Activated naive CD4-positive, alpha-beta T cell treated with anti-CD3 and anti-CD28 coated beads for 36 hours (primary cell): Measurements from ENCODE around the gene CCDC9B. TPM values are rescaled to one million over a fixed set of nuclear protein-coding genes. Genes with fewer than 3 reads are reported as not detected.

Source experiments
- CTCF ChIA-PET: fragments of 350-600 bp; sonication (Branson Sonifier 250); formaldehyde crosslinking; loops from one replicate; lab custom pipeline; 2021; ENCODE audit warnings: antibody characterized with exemption; lab: Charles Lee
- DNase-seq: peaks from one replicate; pipeline ENCODE4 v3.0.0-alpha.2; 2020
- H3K27ac Mint-ChIP-seq: one replicate; pipeline ENCODE4 v1.8.0; 2021; ENCODE audit warnings: mild to moderate bottlenecking, mixed read lengths
- H3K27me3 Mint-ChIP-seq: one replicate; pipeline ENCODE4 v1.8.0; 2021; ENCODE audit warnings: low read depth, mixed read lengths
- H3K36me3 Mint-ChIP-seq: one replicate; pipeline ENCODE4 v1.8.0; 2021; ENCODE audit warnings: low read depth, mixed read lengths
- H3K4me1 Mint-ChIP-seq: one replicate; pipeline ENCODE4 v1.8.0; 2021; ENCODE audit warnings: low read depth, mixed read lengths
- H3K4me3 Mint-ChIP-seq: one replicate; pipeline ENCODE4 v1.8.0; 2021; ENCODE audit warnings: mild to moderate bottlenecking, moderate library complexity, mixed read lengths
- H3K9me3 Mint-ChIP-seq: one replicate; pipeline ENCODE4 v1.8.0; 2021; ENCODE audit warnings: mixed read lengths
- intact Hi-C: fragments of 100-400 bp; cut with micrococcal nuclease; formaldehyde crosslinking; loops from one replicate; pipeline ENCODE4 v1.15.1; 2023
- total RNA-seq, 2 experiments: library from RNA; stranded (reverse); gene quantifications; one replicate each; pipeline ENCODE4 v1.2.3, GENCODE V29; 2021

Gene CCDC9B
- total RNA-seq, 2 experiments from 2014 or later = 1.9 to 2.2 TPM

DNA sequence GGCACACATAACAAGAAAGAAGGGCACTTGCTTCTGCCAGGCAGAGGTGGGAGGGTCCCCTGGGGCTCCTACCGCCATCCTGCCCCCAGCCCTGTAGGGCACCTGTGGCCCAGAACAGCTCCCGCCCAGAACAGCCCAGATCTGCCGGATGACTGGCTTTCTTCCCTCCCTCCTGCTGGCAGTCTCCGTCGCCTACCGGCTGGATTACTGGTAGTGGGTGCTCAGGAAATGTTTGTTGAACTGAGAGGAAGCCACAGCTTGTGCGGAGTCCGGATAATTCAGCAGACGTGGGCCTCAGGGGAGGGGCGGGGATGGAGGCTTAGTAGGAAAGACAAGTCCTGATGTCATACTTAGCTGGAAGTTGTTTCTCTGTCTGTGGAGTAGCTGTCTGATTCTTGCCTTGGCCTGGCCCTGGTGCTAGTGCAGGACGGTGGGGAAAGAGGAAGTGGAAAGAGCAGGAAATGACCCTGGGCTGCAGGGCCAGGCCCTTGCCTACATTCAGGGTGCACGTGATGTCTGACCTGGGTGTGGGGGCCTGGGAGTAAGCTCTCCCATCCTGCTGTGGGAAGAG lies 6.7 kb downstream of the CCDC9B start:
- Mint-ChIP-seq H3K4me3 (peak overlapping the region; percentile 29), H3K9me3 (no peaks in the 10 kb centered on the region), H3K27ac (no peak overlapping the region), H3K27me3 (no peaks in the 10 kb centered on the region), H3K4me1 (peaks cover 17% of the 10 kb centered on the region), H3K36me3 (no peaks in the 10 kb centered on the region)
- intact Hi-C loops = no loop called here
- CTCF ChIA-PET = interaction anchor here (0.6 to 19.2 kb wide), 5 partner anchors 7 to 92 kb away, joined by 3 to 448 read pairs (median 130); partner anchors contain the start of genes INAFM2 and PLCB2
- DNase-seq = peak; percentile 70

DNA sequence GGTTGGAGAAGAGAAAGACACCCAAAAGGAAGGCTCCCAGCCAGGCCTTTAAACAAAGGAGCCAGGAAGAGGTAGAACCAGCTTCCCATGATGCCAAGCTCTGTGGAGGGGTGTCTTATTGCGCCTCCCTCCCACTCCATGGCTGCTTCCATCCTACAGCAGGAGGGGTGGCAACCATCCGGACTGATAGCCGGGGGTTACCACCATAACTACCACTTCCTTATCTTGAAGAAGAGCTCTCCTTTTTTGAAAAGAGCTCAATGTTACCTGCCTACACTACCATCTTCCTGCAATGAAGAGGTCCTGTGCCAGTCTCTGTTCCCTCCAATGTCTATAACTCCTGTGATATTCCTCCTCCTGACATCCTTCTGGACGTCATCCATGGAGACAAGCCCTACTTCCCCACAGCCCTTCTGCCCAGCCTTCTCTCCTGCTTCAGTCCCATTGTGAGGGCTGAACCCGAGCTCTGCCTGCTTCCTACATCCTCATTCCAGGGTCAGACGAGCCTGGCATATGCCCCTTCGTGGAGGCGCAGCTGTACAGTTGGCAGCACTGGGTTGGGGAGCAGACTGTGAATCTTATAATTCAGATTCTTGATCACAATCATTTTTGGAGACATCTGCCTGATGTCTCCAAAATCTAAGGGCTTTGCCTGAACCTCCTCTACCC lies 8.5 kb downstream of the CCDC9B start:
- Mint-ChIP-seq H3K4me1 (peaks cover 15% of the 10 kb centered on the region), H3K36me3 (no peaks in the 10 kb centered on the region), H3K9me3 (no peaks in the 10 kb centered on the region), H3K27me3 (no peaks in the 10 kb centered on the region), H3K4me3 (no peak overlapping the region), H3K27ac (no peak overlapping the region)
- CTCF ChIA-PET = interaction anchor here (1.2 to 19.2 kb wide), 4 partner anchors 12 to 53 kb away, joined by 4 to 448 read pairs (median 10); partner anchors contain the start of genes ANKRD63, INAFM2 and PLCB2
- intact Hi-C loops = no loop called here
- no peak for DNase-seq

DNA sequence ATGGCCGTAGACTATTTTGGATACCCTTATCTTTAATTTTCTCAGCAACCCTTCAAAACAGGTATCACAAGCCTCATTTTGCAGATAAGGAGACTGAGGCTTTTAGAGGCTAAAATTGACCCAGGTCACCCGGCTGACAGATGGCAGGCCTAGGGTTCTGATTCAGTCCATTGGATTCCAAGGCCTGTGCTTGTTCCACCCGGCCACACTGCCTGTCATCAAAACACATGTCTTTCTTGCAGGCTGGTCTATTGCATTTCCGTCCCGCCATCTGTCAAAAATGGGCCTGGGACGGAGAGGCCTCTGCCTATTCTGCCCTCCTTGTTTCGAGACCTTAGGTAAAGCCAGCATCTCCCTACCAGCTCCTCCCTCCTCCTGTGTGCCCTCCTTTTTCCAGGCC lies 9.1 kb downstream of the CCDC9B start:
- Mint-ChIP-seq H3K27ac (no peak overlapping the region), H3K27me3 (no peaks in the 10 kb centered on the region), H3K4me3 (no peak overlapping the region), H3K9me3 (no peaks in the 10 kb centered on the region), H3K36me3 (no peaks in the 10 kb centered on the region), H3K4me1 (peaks cover 12% of the 10 kb centered on the region)
- CTCF ChIA-PET = interaction anchor here (1.2 to 19.2 kb wide), 4 partner anchors 12 to 52 kb away, joined by 4 to 448 read pairs (median 10); partner anchors contain the start of genes ANKRD63, INAFM2 and PLCB2
- no peak for DNase-seq
- intact Hi-C loops = no loop called here

DNA sequence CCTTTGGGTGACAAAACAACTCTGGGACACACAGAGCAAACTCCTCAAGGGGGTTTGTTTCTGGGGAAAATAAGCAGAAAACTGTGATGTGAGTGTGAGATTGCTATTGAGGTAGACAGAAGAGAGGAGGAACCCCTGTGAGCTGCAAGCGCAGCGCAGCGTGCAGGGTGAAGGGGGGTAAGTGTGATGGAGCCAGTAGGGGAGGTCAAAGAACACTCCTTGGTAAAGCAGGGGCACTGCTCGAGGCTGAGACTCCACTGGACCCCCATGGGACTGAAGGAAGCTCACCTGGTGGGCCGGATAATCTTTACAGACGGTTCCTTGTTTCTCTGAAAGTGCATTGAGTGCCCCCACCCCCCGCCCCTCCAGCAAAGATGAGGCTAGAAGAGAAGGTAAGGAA lies 9.7 kb downstream of the CCDC9B start:
- Mint-ChIP-seq H3K4me1 (peaks cover 14% of the 10 kb centered on the region), H3K27ac (no peak overlapping the region), H3K4me3 (no peak overlapping the region), H3K27me3 (no peaks in the 10 kb centered on the region), H3K36me3 (no peaks in the 10 kb centered on the region), H3K9me3 (no peaks in the 10 kb centered on the region)
- no peak for DNase-seq
- CTCF ChIA-PET = interaction anchor here (1.3 to 19.2 kb wide), 3 partner anchors 13 to 52 kb away, joined by 5 to 448 read pairs (median 16); partner anchors contain the start of genes INAFM2 and PLCB2
- intact Hi-C loops = no loop called here

DNA sequence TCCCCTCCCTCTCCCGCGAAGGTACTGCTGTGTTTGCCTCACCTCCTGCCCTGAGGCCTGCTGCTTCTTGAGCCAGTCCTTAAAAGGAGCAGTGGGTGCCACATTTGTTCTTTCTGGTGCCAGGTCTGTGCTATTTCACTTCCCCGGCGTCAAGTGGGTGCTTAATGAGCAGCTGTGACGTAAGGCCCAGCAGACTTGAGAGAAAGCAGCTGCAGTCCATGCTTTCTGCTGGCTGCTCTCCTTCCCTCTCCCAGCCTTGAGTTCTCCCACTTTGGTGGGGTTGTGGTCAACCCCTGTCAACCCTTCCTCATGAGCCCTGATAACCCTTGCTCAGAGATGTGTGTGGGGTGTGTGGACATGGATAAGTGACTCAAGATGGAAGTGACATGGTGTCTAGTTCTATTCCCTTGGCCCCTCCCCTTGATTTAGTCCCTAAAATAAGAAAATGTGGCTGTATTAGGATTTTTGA lies 10.3 kb downstream of the CCDC9B start:
- CTCF ChIA-PET = interaction anchor here (2.6 to 19.2 kb wide), 2 partner anchors 13 to 15 kb away, joined by 16 to 448 read pairs; partner anchors contain the start of genes INAFM2 and PLCB2
- H3K36me3 Mint-ChIP-seq = no peaks in the 10 kb centered on the region
- H3K9me3 Mint-ChIP-seq = no peaks in the 10 kb centered on the region
- DNase-seq = no peak
- H3K4me3 Mint-ChIP-seq = no peak overlapping the region
- H3K4me1 Mint-ChIP-seq = peaks cover 19% of the 10 kb centered on the region
- no peaks in the 10 kb centered on the region for H3K27me3 Mint-ChIP-seq
- no peak overlapping the region for H3K27ac Mint-ChIP-seq
- intact Hi-C loops = no loop called here

DNA sequence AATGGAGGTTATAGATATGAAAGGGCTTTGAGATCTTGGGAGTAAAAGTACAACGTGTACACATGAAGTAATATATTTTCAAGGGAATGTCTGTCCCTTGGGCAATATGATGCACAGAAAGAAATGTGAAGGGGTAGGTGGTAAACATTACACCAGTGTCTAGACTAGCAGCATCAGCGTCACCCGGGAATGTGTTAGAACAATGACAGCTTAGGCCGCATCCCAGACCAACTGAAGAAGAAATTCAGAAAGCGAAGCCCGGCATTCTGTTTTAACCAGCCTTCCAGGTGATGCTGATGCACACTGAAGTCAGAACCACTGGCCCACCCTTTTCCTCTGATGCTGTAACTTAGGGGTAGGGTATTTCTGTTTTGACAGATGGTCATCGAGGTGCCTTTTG lies 10.9 kb downstream of the CCDC9B start:
- no peak overlapping the region for H3K4me3 Mint-ChIP-seq

DNA sequence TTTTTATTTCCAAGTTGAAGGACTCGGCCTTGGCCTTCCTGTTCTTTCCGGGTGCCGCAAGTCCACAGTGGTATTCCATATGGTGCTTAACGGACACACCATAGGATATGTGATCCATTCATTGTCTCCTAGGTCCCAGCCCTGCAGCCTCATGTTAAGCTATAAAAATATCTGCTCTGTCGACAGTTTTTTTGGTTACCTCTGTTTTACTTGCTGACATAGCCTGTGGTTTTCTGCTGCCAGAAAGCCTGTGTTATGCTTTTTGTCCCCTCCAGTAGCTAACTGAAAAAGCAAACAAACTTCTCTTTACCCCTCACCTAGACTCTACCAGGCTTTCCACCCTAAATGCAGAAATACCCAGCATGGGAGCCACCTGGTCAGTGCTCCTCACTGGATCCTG lies 12.0 kb downstream of the CCDC9B start:
- no peak overlapping the region for H3K27ac Mint-ChIP-seq
- peaks cover 18% of the 10 kb centered on the region for H3K4me1 Mint-ChIP-seq
- CTCF ChIA-PET = interaction anchor here (0.7 to 19.2 kb wide), 8 partner anchors 9 to 68 kb away, joined by 3 to 448 read pairs (median 10); partner anchors contain the start of genes CCDC9B, INAFM2 and PLCB2
- no peaks in the 10 kb centered on the region for H3K27me3 Mint-ChIP-seq
- H3K4me3 Mint-ChIP-seq = no peak overlapping the region
- intact Hi-C loops = no loop called here
- H3K36me3 Mint-ChIP-seq = peaks cover 3% of the 10 kb centered on the region
- no peaks in the 10 kb centered on the region for H3K9me3 Mint-ChIP-seq
- no peak for DNase-seq

More for the DNA sequence above, 10.9 kb downstream of the CCDC9B start:
- Mint-ChIP-seq H3K27ac (no peak overlapping the region), H3K9me3 (no peaks in the 10 kb centered on the region), H3K36me3 (peaks cover 3% of the 10 kb centered on the region), H3K4me1 (peaks cover 25% of the 10 kb centered on the region), H3K27me3 (no peaks in the 10 kb centered on the region)
- CTCF ChIA-PET = interaction anchor here (2.6 to 19.2 kb wide), 3 partner anchors 8 to 15 kb away, joined by 17 to 448 read pairs (median 130); partner anchors contain the start of genes CCDC9B, INAFM2 and PLCB2
- intact Hi-C loops = no loop called here
- no peak for DNase-seq

DNA sequence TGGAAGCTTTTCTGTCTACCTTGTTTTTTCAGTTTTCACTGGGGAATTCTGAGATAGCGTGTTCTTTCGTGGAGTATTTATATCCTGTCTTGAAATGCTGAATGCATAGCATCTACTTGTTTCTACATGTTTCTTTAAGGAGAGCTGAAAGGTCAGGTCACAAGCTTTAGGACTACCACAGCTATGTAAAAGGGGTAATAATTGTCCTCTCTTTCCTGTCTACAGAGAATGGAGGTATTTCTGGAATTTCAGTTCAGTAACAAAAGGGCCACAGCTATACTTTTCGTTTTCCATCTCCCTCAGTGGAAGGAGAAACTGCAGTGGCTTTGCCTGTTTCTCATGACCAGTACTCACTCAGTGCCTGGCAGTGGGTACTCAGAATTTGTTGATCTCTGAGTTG lies 12.6 kb downstream of the CCDC9B start:
- no peaks in the 10 kb centered on the region for H3K9me3 Mint-ChIP-seq
- H3K27ac Mint-ChIP-seq = no peak overlapping the region
- H3K36me3 Mint-ChIP-seq = peaks cover 3% of the 10 kb centered on the region
- DNase-seq = no peak
- CTCF ChIA-PET = interaction anchor here (1.0 to 19.2 kb wide), 7 partner anchors 10 to 55 kb away, joined by 3 to 448 read pairs (median 16); partner anchors contain the start of genes CCDC9B, INAFM2 and PLCB2
- H3K4me1 Mint-ChIP-seq = peaks cover 16% of the 10 kb centered on the region
- H3K4me3 Mint-ChIP-seq = no peak overlapping the region
- H3K27me3 Mint-ChIP-seq = no peaks in the 10 kb centered on the region
- intact Hi-C loops = no loop called here

DNA sequence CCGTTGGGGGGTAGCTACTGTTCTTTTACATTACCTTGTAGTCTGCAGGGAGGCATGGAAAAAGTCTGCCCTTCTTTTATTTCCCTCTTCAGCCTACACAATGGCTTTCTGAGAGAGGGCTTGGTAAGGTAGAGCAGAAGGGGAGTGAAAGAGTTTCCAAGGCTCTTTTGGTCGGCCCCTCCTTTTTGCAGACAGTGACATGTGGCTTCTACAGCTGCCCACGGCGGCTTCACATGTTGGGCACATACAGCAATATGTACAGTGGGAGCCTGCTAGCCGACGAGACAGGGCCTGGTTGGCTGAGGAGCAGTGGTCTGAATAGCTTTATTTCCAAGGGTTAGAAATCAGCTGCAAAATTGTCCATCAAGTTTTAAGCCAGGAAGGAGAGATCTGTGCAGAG lies 13.3 kb downstream of the CCDC9B start:
- intact Hi-C loops = no loop called here
- no peaks in the 10 kb centered on the region for H3K27me3 Mint-ChIP-seq
- H3K9me3 Mint-ChIP-seq = no peaks in the 10 kb centered on the region
- DNase-seq = no peak
- H3K4me3 Mint-ChIP-seq = no peak overlapping the region
- CTCF ChIA-PET = interaction anchor here (1.2 to 19.2 kb wide), 7 partner anchors 11 to 53 kb away, joined by 4 to 448 read pairs (median 16); partner anchors contain the start of genes CCDC9B, INAFM2 and PLCB2
- H3K27ac Mint-ChIP-seq = no peak overlapping the region
- H3K36me3 Mint-ChIP-seq = peaks cover 3% of the 10 kb centered on the region
- H3K4me1 Mint-ChIP-seq = peaks cover 18% of the 10 kb centered on the region

DNA sequence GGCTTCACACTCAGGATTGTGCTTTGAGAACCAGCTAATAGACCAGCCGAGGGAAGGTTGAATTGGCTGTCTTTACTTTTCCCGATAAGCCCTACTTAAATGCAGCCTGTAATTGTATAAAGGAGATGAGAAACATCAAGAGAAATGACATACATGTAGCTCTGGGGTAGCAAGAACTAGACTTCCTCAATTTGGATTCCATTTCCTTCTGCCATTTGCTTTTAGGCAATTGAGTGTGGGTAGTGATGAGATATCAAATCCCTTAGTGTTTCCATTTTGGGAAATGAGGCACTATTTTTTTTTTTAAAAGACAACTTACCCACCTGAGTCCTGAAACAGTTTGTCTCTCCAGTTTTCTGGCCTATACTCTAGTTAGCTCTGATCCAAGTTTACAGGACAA lies 15.0 kb downstream of the CCDC9B start:
- no peak overlapping the region for H3K4me3 Mint-ChIP-seq

DNA sequence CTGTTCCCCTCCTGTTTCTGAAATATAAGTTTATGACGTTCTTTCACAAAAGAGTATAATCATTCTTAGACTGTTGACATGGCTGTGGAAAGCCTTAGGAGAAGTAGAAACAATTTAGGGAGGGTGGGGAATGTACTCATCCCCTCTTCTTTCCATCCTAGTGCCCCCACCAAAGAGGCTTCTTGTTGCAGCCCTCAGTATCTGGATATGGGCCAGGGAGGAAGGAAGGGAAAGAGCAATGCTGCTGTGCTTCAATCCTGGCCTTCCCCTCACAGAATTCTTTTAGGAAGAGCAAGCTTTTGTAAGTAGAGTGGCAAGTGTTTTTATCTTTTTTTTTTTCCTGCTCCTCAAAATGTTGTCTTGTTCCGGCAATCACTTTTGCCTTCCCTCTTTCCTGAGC lies 15.6 kb downstream of the CCDC9B start:
- Mint-ChIP-seq H3K27ac (no peak overlapping the region), H3K36me3 (peaks cover 3% of the 10 kb centered on the region), H3K4me3 (peak overlapping the region; percentile 73), H3K4me1 (peaks cover 22% of the 10 kb centered on the region), H3K27me3 (no peaks in the 10 kb centered on the region), H3K9me3 (no peaks in the 10 kb centered on the region)
- intact Hi-C loops = loop anchor here (2.0 kb wide), 1 partner anchor 34 kb away; the partner anchor contains the start of gene DISP2
- no peak for DNase-seq
- CTCF ChIA-PET = interaction anchor here (0.5 to 5.8 kb wide), 17 partner anchors 8 to 360 kb away, joined by 3 to 130 read pairs (median 5); partner anchors contain the start of genes CCDC9B and PLCB2

More for the DNA sequence above, 15.0 kb downstream of the CCDC9B start:
- Mint-ChIP-seq H3K36me3 (peaks cover 3% of the 10 kb centered on the region), H3K27me3 (no peaks in the 10 kb centered on the region), H3K4me1 (peaks cover 22% of the 10 kb centered on the region), H3K9me3 (no peaks in the 10 kb centered on the region), H3K27ac (no peak overlapping the region)
- intact Hi-C loops = loop anchor here (2.0 kb wide), 1 partner anchor 33 kb away; the partner anchor contains the start of gene DISP2
- no peak for DNase-seq
- CTCF ChIA-PET = interaction anchor here (0.6 to 5.8 kb wide), 14 partner anchors 9 to 361 kb away, joined by 3 to 130 read pairs (median 5); partner anchors contain the start of gene CCDC9B
